ENCODE results near the gene PCDH9.

PCDH9 gene

GRCh38 chr13:66377569-66377968 lies 852.6 kb downstream of the PCDH9 start:
- DNase-seq (ENCODE audit: low read depth in 2 of 2): no peak

- DNase-seq (ENCODE audit: low read depth in 2 of 2): no peak
These were observed 854.4 kb downstream of the PCDH9 start for GRCh38 chr13:66375756-66376155.

- DNase-seq (ENCODE audit: low read depth in 2 of 2): no peak
These were observed 860.5 kb downstream of the PCDH9 start for GRCh38 chr13:66369666-66370065.

DNA sequence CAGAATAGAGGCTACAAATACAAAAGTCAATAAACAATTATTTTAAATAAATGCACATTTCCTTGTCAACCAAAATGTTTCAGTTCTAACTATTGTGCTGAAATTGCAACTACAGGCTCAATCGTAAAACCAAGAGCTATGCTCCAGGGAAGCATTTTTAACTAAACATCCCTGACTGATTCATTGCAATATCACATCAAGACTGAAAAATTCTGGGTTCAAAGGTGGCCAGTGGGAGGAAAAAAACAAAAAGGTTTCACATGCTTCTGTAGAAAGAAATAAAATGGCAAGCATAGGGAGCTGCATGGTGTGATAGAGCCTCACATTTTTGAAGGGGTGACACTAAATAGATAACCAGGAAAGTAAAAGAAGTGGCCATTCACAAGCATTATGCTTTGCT lies 862.8 kb downstream of the PCDH9 start:
- no peak for DNase-seq (ENCODE audit: low read depth in 2 of 2)

GRCh38 chr13:66365101-66365500 lies 865.0 kb downstream of the PCDH9 start:
- DNase-seq (ENCODE audit: low read depth in 2 of 2): no peak

DNA sequence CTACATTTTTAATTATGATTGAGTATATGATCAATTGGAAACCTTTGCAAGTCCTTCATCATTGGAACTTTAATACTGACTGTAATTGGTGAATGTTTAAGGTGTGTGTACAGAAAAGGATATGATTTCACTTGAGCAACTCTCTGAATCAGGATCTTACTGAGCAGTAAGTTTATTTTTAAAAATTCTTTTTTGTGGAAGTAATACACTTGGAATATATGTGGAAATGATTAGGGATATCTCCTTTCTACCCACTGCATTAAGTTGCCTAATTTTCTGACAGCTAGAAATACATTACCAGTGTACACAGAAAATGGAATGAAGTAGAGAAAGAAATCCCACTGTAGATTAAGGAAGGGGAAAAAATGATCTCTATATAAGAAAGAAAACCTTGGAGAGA lies 865.8 kb downstream of the PCDH9 start:
- DNase-seq (ENCODE audit: low read depth in 2 of 2): no peak

- no peak for DNase-seq (ENCODE audit: low read depth in 2 of 2)
These were observed 867.7 kb downstream of the PCDH9 start for GRCh38 chr13:66362485-66362884.

GRCh38 chr13:66359910-66360552 lies 870.1 kb downstream of the PCDH9 start:
- no peak for DNase-seq (ENCODE audit: low read depth in 2 of 2)

DNA sequence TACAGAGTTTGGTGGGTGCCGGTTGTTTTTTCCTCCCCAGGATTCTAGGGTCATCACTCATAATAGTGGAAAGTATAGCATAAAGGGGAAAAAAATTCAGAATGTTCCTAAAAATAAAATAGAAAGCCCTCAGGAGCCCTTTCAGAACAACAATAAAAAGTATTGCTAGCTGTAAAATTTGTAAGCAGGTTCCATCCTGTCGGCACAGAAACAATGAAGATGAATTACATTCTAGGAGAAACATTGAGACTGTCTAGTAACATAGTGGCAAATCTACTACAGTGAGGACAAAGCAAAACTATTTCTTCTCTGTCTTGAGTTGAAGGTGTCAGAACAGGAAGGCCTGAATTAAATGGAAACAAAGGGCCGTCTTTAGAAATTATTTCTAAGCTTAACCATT lies 870.7 kb downstream of the PCDH9 start:
- DNase-seq (ENCODE audit: low read depth in 2 of 2): no peak

DNA sequence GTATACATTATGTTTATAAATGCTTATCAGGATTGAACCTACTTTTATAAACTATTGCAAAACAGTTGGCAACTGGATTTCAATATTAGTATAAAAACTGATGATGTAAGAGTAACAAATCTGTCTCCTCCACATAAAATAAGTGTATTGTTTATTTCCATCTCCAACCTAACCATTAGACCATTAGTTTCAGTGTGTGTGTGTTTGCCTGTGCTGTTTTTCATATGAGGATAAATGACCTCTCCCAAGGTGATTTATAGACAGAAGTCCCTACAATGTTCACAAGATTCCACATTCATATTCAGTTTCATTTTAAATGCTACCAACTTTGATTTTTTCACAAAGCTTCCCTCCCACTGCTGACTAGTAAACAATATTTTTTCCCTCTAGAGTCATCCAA lies 871.6 kb downstream of the PCDH9 start:
- no peak for DNase-seq (ENCODE audit: low read depth in 2 of 2)

GRCh38 chr13:66357463-66357862 lies 872.7 kb downstream of the PCDH9 start:
- no peak for DNase-seq (ENCODE audit: low read depth in 2 of 2)

- no peak for DNase-seq (ENCODE audit: low read depth in 2 of 2)
These were observed 875.0 kb downstream of the PCDH9 start for GRCh38 chr13:66354879-66355751.

- DNase-seq (ENCODE audit: low read depth in 2 of 2): no peak
These were observed 876.5 kb downstream of the PCDH9 start for GRCh38 chr13:66353664-66354063.

DNA sequence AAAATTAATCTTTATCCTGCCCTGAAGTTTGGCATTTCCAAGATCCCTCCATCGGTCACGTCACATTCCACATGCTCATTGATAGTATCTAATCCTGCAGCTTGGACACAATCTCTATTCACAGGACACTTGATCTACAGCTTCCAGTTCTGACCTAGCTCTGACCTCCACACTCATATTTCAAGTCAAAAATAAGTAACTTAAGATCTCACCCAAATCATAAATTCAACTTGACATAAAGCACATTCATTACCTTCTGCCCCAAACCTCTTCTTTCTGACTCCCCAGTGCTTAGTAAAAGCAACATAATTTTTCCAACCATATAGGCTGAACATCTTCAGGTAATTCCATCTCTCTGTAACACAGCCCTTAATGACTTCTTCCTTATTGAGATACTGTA lies 880.2 kb downstream of the PCDH9 start:
- no peak for DNase-seq (ENCODE audit: low read depth in 2 of 2)

DNA sequence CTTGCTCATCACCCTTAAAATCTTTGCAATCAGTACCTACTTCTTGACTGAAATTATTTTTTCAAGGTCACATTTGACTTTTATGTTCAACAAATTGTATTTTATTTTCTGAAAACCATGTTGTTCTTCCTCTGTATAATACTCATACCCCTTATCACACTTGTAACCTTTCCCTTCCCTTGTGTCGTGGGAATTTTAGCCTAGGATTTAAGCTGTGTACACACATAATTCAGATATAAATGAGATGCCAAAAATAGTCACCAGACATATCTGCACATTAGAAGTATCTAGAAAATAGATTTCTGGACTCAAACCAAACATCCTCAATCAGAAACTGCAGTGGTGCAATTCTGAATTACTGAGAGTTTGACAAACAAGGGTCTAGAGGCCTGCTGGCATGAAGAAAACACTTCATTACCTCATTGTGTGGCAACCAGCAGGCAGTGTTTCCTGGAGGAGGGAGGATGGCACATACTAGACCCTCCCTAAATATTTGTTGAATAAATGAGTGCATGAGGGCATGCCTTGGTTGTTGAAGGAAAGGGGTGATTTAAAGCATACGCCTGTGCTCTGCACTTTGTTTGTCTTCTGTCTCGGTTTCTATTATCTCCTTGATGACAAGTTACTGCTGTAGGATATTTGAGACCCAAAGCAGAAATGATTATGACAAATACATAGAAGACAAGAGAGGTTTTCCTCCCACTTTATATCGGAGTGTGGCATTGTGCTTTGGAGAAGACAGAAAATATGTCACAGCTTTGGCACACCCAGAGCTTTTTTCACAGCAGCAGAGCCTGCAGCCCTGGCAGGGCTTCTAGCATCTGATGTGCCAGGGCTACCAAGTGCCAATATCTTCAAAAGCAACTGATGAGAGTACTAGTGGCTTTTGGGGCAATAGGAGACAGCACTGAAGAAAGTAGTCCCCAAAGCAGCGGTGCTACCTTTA lies 881.1 kb downstream of the PCDH9 start:
- DNase-seq (ENCODE audit: low read depth in 2 of 2): no peak

DNA sequence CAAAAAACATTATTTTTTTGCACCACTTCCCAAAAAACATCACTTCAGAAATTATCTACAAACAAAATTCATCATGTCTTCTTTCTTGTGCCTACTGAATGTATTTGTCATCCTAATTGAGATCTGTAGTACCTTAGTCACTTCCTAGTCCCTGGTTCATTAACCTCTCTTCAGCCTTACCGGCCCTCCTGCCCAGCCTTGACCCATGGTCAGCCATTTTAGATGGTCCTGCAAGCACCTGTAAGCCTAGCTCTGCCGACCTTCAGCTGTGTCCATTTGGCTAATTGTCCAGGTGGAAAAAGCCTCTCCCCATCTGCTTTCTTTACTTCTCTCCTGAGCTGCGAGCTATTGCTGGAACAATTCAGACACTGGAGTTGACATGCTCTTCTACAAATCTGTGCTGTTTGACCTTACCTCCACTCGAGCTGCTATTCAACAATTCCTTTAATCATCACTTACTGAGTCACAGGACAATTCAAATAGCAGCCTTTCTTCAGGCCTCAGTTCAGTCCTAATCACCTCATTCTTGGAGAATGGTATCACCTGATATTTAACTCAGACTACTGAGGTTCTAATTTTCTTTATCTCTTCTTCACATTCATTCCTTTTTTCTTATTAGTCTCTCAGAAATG lies 882.5 kb downstream of the PCDH9 start:
- DNase-seq (ENCODE audit: low read depth in 2 of 2): no peak

DNA sequence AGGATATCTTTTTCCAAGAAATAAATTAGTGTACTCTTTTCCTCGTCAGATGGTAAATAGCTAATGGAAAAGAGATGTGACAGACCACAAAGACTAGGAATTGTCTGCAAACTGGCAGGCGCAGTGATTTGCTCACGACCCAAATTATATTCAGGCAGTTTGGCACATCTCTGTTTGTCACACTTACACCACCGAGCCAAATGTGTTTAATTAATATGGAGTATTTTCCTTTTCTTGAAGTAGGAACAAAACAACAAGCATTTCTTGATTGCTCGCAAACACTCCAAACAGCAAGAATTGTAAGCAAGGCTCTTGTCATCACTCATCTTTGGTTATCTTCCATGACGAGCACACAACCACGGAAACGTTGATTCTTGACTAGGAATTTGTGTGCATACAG lies 884.2 kb downstream of the PCDH9 start:
- no peak for DNase-seq (ENCODE audit: low read depth in 2 of 2)

- no peak for DNase-seq (ENCODE audit: low read depth in 2 of 2)
These were observed 884.7 kb downstream of the PCDH9 start for GRCh38 chr13:66345518-66345810.

GRCh38 chr13:66344805-66345517 lies 885.2 kb downstream of the PCDH9 start:
- no peak for DNase-seq (ENCODE audit: low read depth in 2 of 2)

DNA sequence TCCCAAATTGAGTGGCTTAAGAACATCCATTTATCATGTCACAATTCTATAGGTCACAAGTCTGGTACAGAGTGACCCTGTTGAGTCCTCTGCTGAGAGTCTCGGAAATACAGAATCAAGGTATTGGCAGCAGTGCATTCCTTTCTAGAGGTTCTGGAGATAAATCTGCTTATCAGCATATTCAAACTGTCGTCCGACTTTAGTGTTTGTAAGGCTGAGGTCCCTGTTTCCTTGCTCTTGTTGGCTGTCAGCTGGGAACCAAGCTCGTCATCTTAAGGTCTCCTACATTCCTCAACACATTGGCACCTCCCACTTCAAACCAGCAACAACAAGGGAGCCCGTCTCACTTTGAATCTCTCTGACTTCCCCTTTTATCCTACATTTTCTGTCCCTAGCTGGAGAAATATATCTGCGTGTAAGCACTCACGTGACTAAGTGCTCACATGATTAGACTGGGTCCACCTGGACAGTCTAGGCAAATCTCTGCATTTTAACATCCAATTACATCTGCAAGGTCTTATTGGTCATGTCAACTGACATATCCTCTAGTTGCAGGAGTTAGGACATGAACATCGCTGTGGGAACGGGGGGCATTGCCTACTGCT lies 886.8 kb downstream of the PCDH9 start:
- no peak for DNase-seq (ENCODE audit: low read depth in 2 of 2)

All from activated CD4-positive, alpha-beta T cell treated with anti-CD3 and anti-CD28 coated beads for 24 hours (primary cell).